GM19099 (cell line): ENCODE measurements around the gene AP2S1.
A peak's percentile ranks its signal among the peaks of the same experiment; 100 is the strongest.

Experiments used
- POLR2A ChIP-seq: IDR thresholded peaks from 3 replicates; pipeline ENCODE4 v1.6.1; 2011; ENCODE audit warnings: low read depth; ENCODE audit not compliant: insufficient read length; ENCODE audit errors: extremely low read depth

AP2S1 gene

DNA sequence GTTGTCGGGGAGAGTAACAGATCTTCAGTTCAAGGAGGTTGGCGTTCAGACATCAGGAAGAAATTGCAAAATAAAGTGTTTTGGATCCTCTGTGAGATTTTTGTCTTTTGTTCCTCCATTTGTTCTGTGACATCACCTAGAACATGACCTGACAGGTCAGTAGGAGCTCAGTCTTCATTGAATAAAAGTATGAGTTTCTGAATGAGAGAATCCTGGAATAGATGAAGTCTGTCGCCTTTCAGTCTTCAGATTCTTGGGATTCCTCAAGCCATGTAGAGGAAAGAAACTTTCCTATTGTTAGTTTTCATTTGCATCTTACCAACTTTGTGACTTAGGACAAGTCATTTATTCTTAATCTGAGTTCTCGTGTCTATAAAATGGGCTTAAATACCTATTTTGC lies 24.6 kb upstream of the AP2S1 start:
- TF ChIP-seq POLR2A = no peak

DNA sequence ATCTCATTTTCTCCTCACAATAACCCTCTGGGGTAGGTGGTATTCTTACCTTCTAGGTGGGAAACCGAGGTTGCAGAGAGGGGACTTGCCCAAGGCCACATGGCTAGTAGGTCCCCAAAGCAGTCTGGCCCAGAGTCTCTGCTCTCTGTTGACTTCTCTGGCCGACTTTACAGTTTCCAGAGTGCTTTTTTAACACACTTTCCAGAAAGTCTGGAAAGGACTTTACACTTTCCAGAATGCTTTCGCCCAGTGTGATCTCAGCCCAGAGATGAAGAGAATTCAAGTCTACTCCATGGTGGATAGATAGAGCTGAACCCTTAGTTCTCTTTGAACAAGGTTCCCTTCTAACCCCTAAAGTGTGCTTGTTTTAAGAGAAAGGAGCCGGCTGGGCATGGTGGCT lies 22.3 kb upstream of the AP2S1 start:
- TF ChIP-seq POLR2A = no peak

DNA sequence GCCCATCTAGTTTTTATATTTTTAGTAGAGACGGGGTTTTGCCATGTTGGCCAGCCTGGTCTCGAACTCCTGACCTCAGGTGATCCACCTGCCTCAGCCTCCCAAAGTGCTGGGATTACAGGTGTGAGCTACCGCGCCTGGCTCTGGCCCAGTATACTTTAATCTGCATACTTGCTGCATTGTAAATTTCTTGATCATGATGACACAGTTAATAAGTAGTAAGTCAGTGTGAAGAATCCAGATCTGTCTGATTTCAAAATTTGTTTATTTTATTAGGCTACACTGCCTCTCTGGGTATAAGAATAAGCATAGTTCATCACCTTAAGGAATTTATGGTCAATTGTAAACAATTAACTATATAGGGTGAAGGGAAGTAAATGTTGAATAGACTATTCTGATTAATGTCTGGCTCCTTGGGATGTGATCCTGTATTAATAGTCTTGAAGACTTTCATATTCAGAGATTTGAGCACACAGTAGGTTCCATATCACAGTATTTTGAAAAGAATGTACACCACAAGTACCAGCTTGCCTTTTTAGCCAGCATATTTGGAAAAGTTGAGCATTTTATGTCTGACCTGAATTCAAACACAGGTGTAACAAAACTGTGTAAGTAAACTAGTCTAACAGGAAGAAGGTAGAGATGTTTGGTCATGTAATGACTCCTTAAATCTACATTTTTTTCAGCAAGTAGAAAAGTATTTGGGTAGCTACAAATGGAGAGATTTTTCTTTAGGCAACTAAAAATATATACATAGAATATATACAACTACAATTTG lies 17.6 kb upstream of the AP2S1 start:
- TF ChIP-seq POLR2A = no peak

GRCh38 chr19:46867170-46867569 lies 16.5 kb upstream of the AP2S1 start:
- TF ChIP-seq POLR2A = no peak

DNA sequence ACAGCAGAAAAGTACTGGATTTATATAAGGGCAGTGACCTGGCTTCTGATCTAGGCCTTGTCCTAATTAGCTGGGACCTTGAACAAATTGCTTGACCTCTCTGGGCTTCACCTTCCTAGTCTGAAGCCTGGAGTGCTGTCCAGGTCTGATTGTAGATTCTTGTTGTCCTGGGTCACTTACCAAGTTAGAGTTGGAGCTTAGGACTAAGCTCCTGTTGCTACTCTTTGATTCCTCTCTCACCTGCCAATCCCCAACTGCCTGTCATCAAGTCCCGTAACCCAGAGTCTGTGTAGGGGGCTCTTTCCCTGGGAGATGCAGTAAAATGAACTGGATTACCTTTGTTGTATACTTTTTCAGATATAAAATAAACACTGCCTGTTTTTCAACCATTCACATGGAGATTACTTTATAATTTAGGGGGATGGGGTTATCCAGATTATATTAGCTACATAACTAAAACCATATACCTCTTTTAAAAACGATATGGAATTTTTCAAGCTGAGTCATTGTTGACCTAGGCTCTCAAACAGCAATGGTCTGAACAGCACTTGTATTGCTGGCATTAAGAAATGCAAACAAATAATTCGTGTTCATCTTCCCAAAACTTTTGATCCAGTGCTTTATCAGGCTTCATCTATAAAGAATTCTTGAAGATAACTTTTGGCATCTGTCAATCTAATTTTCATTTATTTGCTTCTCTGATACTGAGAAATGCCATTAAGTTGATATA lies 15.9 kb upstream of the AP2S1 start:
- no peak for TF ChIP-seq POLR2A

DNA sequence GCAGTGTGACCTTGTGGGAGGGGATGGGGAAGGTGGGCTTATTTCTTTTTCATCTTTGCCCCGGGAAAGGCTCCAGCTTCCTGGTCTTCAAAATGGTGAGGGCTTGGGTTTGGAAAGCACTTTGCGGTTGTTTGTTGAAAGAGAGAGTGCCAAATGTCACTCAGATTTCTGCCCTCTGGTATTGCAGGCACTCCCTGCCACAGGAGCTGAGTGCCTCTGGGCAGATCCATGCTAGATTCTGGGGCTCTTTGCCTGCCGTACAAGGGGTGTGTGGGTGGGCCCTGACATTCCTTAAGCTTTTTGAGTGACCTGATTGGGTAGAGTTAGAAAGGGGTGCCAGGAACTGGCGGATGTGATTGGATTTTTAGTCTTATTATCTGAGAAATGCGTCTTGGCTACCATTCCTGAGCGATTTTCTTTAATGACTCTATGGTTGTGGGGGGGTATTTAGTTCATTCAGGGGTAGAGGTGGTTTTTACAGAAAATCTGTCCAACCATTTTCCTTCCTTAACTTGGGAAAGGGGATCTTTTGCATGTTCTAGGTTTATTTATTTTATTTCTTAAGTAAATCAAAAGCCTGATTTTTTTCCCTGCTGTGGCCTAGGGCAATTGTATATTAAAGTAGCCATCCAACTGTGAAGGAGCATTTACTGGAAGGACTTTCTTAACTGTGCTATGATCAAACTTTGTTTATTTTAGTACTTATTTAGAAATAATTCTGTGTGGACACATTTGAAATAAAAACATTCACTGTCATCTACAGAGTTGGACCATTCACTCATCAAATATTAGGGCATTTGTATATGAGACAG lies 13.4 kb upstream of the AP2S1 start:
- no peak for TF ChIP-seq POLR2A

DNA sequence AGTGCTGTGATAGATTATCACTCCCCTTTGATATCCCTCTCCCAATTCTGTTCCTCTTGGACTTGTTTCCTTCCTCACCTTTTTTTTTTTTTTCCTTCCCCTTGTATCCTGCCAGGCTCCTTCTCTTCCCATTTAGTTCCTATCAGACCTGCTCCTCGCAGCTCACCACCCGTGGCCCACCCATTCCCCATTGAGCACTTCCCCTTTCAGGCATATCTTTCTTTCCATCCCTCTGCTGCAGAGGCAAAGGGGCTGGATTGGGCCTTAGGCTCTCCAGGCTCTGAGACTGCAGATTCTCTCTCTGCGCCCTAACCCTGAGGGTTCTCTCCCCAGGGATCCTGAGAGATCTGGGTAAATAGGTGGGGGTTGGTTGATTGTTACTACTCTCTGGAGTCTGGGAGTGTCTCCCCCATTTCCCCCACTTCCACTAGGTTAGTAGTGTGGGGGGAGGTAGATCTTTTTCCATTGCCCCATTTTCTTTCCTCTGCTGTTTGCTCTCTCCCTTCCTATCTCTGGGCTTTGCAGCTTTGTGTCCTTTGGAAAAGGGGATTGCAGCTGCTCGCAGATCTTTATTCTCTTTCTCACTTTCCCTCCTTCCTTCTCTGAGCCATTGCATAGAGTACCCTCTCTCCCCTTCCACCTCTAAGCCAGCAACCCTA lies 12.5 kb upstream of the AP2S1 start:
- no peak for TF ChIP-seq POLR2A

- TF ChIP-seq POLR2A = no peak
Observed at GRCh38 chr19:46862503-46862834, 11.8 kb upstream of the AP2S1 start.

DNA sequence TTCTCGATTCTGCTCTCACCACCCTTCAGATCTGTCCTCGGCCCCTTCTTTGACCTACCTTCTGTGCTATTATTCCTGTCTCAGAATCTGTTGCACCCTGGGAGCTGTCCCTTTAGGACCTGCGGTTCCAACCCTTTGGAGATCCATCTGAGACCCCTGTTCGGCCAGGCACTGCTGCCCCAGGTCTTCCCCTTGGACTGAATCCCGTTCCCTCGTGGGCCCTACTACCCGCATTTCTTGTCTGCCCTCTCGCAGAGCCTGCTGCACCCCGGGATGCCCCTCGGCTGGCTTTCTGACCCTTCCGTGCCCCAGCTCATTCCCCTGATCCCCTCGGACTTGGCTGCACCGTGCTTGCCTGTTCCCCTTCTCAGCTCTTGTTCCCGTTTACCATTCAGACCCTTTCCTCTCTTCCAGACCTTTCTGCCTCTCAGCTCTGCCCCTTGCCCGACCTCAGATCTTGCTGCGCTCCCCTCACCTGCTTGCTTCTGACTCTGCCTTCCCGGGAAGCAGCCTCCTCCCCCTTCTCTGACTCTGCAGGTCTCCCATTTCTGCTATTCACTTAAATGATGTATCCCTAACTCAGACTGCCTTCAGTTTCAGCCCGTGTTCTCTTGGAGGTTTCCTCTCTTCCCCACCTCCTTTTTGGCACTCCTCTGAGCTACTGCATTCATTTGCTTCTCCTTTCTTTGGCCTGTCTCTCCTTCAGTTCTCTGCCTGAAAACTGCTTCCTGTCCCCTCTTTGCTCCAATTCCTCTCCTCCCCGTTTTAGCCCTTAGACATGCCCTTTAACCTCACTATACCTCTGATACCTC lies 11.3 kb upstream of the AP2S1 start:
- TF ChIP-seq POLR2A = no peak

- no peak for TF ChIP-seq POLR2A
Observed at GRCh38 chr19:46860846-46861690, 10.4 kb upstream of the AP2S1 start, which contains the start of gene ARHGAP35. TSS of gene ARHGAP35 (plus strand) at chr19:46860997. CDS start at chr19:46918676, 57,679 bp downstream.

DNA sequence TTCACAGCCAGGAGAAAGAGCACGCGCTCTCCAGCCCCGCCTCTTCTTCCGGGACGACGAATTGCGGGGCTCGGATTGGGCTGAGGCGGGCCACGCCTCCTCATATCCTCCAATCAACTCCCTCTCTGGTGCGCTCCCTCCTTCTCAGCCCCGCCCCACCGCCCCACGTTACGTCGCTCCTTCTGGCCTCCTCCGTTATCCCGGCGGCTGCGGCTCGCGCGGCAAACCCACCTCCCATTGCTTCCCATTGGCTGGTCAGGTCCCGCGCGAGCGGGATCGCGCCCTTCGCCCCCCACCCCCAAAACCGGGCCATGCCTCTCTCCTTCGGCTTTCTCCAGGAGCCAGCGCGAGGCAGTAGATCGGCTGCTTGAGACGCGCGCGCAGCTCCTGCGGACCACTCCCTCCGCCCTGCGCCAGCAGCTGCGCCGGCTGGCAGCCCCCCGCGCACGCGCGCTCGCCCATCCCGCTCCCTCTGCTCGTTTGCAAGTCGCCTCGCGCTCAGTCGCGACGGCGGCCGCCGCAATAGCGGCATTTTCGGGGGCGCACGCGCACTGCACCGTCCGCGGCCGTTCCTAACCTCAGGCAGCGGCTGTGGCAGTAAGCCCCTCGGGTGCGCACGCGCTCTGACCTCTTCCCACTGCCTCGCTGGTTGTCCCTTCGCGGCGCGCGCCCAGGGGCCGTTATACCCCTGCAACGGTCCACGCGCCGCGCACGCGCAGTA lies 9.6 kb upstream of the AP2S1 start:
- TF ChIP-seq POLR2A = peak; percentile 90

- TF ChIP-seq POLR2A = no peak
Observed at GRCh38 chr19:46859637-46860124, 9.0 kb upstream of the AP2S1 start.
